ENCODE data around the gene IQCN.

IQCN gene

GRCh38 chr19:18221815-18222725, 52.2 kb downstream of the IQCN start:
- no peaks in the 10 kb centered on the region for H3K9me3 ChIP-seq (ENCODE audit: control insufficient read depth, insufficient read depth, low read length)
- H3K9me2 ChIP-seq (replicated peaks; ENCODE audit: control insufficient read depth, low read length): no peaks in the 10 kb centered on the region
- H3K4me2 ChIP-seq (ENCODE audit: low read length): no peak overlapping the region
- no peaks in the 10 kb centered on the region for H3K36me3 ChIP-seq (ENCODE audit: control insufficient read depth, low read length)
- H4K20me1 ChIP-seq (ENCODE audit: control insufficient read depth, insufficient read depth, low read depth, low read length): peaks cover 4% of the 10 kb centered on the region; the same call in 1 of the 2 replicates
- TF ChIP-seq EZH2phosphoT487 (IDR thresholded peaks at IDR 0.05; ENCODE audit: borderline replicate concordance, low read length): no peak
- TF ChIP-seq CTCF (IDR thresholded peaks at IDR 0.05; ENCODE audit: low read depth, low read length, poor library complexity, severe bottlenecking): no peak
- H3K4me1 ChIP-seq (ENCODE audit: control insufficient read depth, low read length): peaks cover 25% of the 10 kb centered on the region
- no peak overlapping the region for H3K4me3 ChIP-seq (ENCODE audit: low read length)
- no peak overlapping the region for H3K27ac ChIP-seq (ENCODE audit: low read depth, low read length)
- H3K79me2 ChIP-seq (ENCODE audit: control insufficient read depth, low read length): no peaks in the 10 kb centered on the region
- H3F3A ChIP-seq (ENCODE audit: control insufficient read depth, insufficient read depth): no peaks in the 10 kb centered on the region
- peaks cover 59% of the 10 kb centered on the region for H3K27me3 ChIP-seq (ENCODE audit: control insufficient read depth, low read length)

GRCh38 chr19:18220632-18221275, 53.5 kb downstream of the IQCN start:
- peaks cover 2% of the 10 kb centered on the region; the same call in 1 of the 2 replicates for H4K20me1 ChIP-seq (ENCODE audit: control insufficient read depth, insufficient read depth, low read depth, low read length)

GRCh38 chr19:18219911-18220631, 54.2 kb downstream of the IQCN start:
- H3K27ac ChIP-seq (ENCODE audit: low read depth, low read length): no peak overlapping the region
- H3K9me2 ChIP-seq (replicated peaks; ENCODE audit: control insufficient read depth, low read length): no peaks in the 10 kb centered on the region
- H3K79me2 ChIP-seq (ENCODE audit: control insufficient read depth, low read length): no peaks in the 10 kb centered on the region
- H3K4me1 ChIP-seq (ENCODE audit: control insufficient read depth, low read length): peaks cover 13% of the 10 kb centered on the region
- no peak overlapping the region for H3K4me2 ChIP-seq (ENCODE audit: low read length)
- no peaks in the 10 kb centered on the region for H3K9me3 ChIP-seq (ENCODE audit: control insufficient read depth, insufficient read depth, low read length)
- no peaks in the 10 kb centered on the region for H4K20me1 ChIP-seq (ENCODE audit: control insufficient read depth, insufficient read depth, low read depth, low read length)
- peaks cover 44% of the 10 kb centered on the region for H3K27me3 ChIP-seq (ENCODE audit: control insufficient read depth, low read length)
- H3K36me3 ChIP-seq (ENCODE audit: control insufficient read depth, low read length): no peaks in the 10 kb centered on the region
- no peak for TF ChIP-seq EZH2phosphoT487 (IDR thresholded peaks at IDR 0.05; ENCODE audit: borderline replicate concordance, low read length)
- no peak for TF ChIP-seq CTCF (IDR thresholded peaks at IDR 0.05; ENCODE audit: low read depth, low read length, poor library complexity, severe bottlenecking)
- no peak overlapping the region for H3K4me3 ChIP-seq (ENCODE audit: low read length)
- no peaks in the 10 kb centered on the region for H3F3A ChIP-seq (ENCODE audit: control insufficient read depth, insufficient read depth)

More at GRCh38 chr19:18220632-18221275, 53.5 kb downstream of the IQCN start:
- H3K9me2 ChIP-seq (replicated peaks; ENCODE audit: control insufficient read depth, low read length): no peaks in the 10 kb centered on the region
- H3K79me2 ChIP-seq (ENCODE audit: control insufficient read depth, low read length): no peaks in the 10 kb centered on the region
- no peak for TF ChIP-seq EZH2phosphoT487 (IDR thresholded peaks at IDR 0.05; ENCODE audit: borderline replicate concordance, low read length)
- no peak for TF ChIP-seq CTCF (IDR thresholded peaks at IDR 0.05; ENCODE audit: low read depth, low read length, poor library complexity, severe bottlenecking)
- no peak overlapping the region for H3K4me2 ChIP-seq (ENCODE audit: low read length)
- no peaks in the 10 kb centered on the region for H3K36me3 ChIP-seq (ENCODE audit: control insufficient read depth, low read length)
- no peaks in the 10 kb centered on the region for H3F3A ChIP-seq (ENCODE audit: control insufficient read depth, insufficient read depth)
- peaks cover 49% of the 10 kb centered on the region for H3K27me3 ChIP-seq (ENCODE audit: control insufficient read depth, low read length)
- no peak overlapping the region for H3K27ac ChIP-seq (ENCODE audit: low read depth, low read length)
- no peaks in the 10 kb centered on the region for H3K9me3 ChIP-seq (ENCODE audit: control insufficient read depth, insufficient read depth, low read length)
- no peak overlapping the region for H3K4me3 ChIP-seq (ENCODE audit: low read length)
- H3K4me1 ChIP-seq (ENCODE audit: control insufficient read depth, low read length): peaks cover 19% of the 10 kb centered on the region
